ENCODE results near the gene PPP1R13B.

DNA sequence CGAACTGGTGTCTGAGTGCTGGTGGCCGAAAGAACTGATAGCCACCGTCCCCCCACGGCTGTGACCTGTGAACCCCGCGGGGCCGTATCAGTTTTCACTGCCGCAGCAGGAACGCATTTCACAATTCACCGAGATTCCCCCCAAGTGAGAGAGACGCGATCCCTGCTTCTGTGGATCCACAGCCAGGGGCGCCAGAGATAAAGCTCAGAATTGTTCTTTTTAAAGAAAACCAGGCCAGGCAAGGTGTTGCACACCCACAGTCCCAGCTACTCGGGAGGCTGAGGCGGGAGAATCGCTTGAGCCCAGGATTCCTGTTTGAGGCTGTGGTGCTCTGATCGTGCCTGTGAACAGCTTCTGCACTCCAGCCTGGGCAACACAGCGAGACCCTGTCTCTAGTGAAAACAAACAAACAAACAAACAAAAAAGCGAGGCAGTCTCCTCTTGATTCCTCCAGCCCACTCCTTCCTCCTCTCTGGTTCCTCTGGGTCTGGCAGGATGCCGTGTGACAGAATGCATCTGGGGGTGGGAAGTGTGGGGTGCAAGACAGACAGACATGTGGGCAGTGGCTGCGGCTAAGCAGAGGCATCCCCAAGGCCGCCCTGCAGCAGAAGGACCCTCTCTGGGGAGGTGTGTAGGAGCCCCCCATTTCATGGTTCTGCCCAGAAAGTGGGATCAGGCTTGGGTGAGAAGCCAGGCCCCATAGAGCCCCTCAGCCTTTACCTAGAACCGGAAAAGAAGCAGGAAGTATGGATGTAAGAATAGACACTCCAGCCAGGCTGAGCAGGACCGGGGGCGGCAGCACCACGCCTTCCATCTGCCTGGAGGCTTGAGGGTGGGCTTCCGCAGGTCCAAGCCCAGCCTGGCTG, 39.2 kb upstream of the PPP1R13B start:
- TF ChIP-seq, protein P1, sequence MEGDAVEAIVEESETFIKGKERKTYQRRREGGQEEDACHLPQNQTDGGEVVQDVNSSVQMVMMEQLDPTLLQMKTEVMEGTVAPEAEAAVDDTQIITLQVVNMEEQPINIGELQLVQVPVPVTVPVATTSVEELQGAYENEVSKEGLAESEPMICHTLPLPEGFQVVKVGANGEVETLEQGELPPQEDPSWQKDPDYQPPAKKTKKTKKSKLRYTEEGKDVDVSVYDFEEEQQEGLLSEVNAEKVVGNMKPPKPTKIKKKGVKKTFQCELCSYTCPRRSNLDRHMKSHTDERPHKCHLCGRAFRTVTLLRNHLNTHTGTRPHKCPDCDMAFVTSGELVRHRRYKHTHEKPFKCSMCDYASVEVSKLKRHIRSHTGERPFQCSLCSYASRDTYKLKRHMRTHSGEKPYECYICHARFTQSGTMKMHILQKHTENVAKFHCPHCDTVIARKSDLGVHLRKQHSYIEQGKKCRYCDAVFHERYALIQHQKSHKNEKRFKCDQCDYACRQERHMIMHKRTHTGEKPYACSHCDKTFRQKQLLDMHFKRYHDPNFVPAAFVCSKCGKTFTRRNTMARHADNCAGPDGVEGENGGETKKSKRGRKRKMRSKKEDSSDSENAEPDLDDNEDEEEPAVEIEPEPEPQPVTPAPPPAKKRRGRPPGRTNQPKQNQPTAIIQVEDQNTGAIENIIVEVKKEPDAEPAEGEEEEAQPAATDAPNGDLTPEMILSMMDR (IDR thresholded peaks at IDR 0.05) = no peak
- TF ChIP-seq POLR2A (IDR thresholded peaks at IDR 0.05) = no peak

All from esophagus squamous epithelium (tissue), 4 donors.